HG03064 (cell line): Measurements from ENCODE around the gene TNFSF12.

ENCODE experiments used
- ATAC-seq: cut with Tn5 transposase; IDR thresholded peaks from one replicate; pipeline ENCODE4 v1.9.1; 2021; ENCODE audit warnings: low read depth; ENCODE audit not compliant: unreplicated experiment

TNFSF12 gene

GRCh38 chr17:7562208-7562605 lies 13.3 kb downstream of the TNFSF12 start:
- ATAC-seq: no peak

DNA sequence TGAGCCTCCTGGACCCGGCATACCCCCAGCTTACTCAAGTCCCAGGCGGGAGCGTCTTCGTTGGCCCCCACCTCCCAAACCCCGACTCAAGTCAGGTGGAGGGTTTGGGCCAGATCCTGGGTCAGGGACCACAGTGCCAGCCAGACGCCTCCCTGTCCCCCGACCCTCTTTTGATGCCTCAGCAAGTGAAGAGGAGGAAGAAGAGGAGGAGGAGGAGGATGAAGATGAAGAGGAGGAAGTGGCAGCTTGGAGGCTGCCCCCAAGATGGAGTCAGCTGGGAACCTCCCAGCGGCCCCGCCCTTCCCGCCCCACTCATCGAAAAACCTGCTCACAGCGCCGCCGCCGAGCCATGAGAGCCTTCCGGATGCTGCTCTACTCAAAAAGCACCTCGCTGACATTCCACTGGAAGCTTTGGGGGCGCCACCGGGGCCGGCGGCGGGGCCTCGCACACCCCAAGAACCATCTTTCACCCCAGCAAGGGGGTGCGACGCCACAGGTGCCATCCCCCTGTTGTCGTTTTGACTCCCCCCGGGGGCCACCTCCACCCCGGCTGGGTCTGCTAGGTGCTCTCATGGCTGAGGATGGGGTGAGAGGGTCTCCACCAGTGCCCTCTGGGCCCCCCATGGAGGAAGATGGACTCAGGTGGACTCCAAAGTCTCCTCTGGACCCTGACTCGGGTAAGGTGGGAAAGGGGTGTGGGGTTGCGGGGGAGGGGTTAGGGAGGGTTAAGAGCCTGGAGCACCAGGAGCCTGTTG lies 14.4 kb downstream of the TNFSF12 start:
- no peak for ATAC-seq

DNA sequence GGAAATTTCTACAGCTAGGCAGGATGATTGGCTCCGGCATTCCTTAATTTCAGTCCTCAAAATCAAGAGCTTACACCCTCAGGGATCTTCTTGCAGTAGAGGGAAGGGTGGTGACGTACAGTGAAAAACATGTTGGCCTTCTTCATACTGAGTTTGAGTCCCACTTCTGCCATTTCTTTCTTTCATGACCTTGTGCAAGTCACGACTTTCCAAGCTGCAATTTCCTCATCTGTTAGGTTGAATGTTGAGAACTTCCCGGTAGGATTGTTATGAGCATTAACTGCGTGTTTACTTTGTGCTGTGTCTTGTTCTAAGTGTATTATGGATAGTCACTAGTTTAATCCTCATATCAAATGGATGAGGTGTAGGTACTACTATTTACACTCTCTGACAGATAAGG lies 20.7 kb downstream of the TNFSF12 start:
- no peak for ATAC-seq

DNA sequence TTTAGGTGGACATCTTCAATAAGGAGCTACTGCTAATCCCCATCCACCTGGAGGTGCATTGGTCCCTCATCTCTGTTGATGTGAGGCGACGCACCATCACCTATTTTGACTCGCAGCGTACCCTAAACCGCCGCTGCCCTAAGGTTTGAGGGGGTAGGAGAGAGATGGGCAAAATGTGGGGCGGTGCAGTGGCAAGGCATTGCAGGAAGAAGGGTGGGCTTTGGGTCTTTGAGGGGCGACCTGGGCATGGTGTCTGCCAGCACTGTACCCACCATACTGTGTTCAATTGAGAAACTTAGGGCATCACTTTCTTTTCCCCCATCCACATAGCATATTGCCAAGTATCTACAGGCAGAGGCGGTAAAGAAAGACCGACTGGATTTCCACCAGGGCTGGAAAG lies 21.5 kb downstream of the TNFSF12 start:
- no peak for ATAC-seq

GRCh38 chr17:7572338-7572587 lies 23.4 kb downstream of the TNFSF12 start:
- peak; percentile 76 for ATAC-seq

DNA sequence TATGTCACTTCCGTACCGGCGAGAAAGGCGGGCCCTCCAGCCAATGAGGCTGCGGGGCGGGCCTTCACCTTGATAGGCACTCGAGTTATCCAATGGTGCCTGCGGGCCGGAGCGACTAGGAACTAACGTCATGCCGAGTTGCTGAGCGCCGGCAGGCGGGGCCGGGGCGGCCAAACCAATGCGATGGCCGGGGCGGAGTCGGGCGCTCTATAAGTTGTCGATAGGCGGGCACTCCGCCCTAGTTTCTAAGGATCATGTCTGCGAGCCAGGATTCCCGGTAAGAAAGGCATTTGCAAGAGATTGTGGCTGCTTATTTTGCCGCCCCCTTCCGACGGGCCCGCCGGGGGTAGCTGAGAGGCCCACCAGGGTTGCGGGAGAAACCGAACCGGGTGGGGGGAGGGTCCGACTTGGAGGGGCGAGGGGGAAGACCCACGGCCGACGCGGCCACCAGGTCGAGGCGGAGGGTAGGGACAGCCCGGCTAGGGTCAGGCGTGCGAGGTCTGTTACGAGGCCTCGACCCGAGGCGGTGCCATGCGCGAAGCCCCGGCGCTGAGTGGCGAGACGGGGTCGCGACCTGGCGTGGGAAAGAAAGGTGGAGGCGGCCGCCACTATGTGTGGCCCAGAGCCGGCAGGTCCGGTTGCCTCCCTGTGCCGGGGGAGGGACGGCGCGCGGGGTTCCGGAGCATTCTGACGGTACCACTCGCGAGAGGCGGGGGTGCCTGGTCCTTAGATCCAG lies 23.9 kb downstream of the TNFSF12 start:
- no peak for ATAC-seq

DNA sequence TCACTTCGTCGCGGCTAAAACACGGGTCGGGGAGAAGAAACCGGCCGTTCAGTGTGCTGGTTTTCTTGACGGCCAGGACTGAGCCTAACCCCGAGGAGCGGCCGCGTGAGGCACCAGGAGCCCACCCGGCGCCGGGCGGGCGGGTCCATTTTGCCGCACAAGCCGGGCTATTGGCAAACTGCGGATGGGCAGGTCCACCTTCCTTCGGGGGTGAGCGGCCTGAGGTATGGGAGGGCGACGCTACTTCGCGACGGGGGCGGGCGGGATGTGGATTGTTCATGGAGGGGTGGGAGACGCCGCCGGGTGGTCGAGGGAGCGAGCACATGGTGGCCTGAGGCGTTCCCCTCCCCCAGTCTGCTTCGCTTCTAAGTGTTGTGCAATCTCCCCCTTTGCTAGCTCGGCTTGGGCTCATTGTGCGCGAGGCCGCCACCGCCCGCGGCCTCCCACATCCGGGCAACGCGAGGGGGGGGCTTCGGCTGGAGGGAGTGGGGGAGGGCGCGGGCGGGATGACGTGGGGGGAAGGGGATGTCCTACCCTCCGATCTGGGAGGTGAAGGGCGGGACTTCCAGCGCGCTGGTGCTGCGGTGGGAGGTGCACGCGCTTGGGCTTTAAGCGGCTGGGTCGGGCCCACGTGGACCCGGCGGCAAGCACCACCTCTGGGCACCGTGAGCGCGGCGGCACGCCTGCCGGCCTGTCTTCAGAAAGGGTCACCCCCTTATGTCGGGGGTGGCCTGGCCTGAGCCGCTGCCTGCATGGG lies 24.6 kb downstream of the TNFSF12 start:
- ATAC-seq: no peak

DNA sequence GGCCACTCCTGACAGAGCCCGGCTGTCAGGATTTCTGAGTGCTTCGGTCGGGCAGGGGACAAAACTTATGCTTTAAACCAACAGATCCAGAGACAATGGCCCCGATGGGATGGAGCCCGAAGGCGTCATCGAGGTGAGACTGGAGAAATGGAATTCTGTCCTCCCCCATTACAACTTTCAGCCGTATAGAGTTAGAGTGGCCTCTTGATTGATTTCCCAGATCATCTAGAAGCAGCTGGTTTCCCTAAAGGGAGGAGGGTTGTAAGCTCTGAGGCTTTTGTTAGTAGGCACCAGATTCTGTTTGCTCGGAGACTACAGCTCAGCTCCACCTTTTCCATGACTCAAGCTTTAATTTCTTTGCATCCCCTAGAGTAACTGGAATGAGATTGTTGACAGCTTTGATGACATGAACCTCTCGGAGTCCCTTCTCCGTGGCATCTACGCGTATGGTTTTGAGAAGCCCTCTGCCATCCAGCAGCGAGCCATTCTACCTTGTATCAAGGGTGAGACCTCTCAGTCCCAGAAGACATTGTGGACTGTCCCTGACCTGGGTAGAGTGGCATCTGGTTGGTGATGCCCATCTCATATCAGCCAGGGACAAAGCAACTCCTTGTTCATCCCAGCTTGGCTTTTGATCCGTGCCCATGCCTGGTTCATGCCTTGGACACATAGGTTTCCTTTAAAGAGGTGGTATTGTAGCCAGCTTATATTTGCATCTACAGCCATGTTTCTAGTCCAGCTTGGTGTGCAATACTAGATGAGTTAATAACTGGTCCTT lies 25.5 kb downstream of the TNFSF12 start:
- no peak for ATAC-seq

DNA sequence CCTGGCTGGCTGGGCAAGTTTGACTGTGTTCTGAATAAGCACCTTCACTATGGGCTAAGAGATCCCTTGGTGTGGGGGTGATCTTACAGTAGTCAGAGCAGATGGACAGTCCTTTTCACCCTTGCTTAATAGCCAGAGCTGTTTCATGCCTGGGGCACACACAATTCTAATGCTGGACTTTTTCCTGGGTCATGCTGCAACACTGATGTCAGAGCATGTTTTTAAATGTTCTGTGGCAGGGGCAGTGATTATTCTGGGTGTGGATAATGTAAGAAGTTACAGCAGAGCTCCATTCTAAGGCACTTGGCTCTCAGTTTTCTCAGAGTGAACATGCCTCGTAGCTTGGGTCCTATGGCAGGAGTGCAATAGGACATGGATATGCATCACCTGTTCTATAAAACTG lies 26.6 kb downstream of the TNFSF12 start:
- no peak for ATAC-seq

GRCh38 chr17:7575959-7576358 lies 27.1 kb downstream of the TNFSF12 start:
- no peak for ATAC-seq

DNA sequence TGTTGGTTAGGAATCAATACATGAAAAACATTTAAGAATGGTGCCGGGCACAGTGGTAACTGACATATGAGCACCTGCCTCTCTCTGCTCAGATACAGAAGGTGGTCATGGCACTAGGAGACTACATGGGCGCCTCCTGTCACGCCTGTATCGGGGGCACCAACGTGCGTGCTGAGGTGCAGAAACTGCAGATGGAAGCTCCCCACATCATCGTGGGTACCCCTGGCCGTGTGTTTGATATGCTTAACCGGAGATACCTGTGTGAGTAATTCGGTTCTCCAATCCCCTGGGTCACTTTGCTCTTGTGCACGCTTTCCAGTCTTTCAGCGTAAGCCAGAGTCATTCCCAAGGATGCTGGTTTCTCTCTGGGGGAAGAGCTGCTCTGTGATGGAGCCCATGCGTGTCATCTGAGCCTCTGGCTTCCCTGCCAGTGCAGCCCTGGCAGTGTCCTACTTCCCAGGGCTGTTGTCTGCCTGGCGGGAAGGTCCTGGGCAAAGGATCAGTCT lies 27.6 kb downstream of the TNFSF12 start:
- no peak for ATAC-seq

- ATAC-seq: no peak
These were observed 28.7 kb downstream of the TNFSF12 start for GRCh38 chr17:7577327-7578199.

DNA sequence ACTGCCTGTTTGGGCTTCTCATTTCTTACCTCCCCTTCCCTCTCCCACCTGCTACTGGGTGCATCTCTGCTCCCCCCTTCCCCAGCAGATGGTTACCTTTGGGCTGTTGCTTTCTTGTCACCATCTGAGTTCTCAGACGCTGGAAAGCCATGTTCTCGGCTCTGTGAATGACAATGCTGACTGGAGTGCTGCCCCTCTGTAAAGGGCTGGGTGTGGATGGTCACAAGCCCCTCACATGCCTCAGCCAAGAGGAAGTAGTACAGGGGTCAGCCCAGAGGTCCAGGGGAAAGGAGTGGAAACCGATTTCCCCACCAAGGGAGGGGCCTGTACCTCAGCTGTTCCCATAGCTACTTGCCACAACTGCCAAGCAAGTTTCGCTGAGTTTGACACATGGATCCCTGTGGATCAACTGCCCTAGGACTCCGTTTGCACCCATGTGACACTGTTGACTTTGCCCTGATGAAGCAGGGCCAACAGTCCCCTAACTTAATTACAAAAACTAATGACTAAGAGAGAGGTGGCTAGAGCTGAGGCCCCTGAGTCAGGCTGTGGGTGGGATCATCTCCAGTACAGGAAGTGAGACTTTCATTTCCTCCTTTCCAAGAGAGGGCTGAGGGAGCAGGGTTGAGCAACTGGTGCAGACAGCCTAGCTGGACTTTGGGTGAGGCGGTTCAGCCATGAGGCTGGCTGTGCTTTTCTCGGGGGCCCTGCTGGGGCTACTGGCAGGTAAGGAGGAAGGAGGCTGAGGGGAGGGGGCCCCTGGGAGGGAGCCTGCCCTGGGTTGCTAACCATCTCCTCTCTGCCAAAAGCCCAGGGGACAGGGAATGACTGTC lies 30.4 kb downstream of the TNFSF12 start, which contains the start of gene CD68:
Gene CD68 (plus strand): TSS at position 638 of the 833 bp plus-strand sequence. CDS start 40 bp downstream, at position 678.
- ATAC-seq: no peak

- ATAC-seq: no peak
These were observed 31.2 kb downstream of the TNFSF12 start for GRCh38 chr17:7579834-7580603.

DNA sequence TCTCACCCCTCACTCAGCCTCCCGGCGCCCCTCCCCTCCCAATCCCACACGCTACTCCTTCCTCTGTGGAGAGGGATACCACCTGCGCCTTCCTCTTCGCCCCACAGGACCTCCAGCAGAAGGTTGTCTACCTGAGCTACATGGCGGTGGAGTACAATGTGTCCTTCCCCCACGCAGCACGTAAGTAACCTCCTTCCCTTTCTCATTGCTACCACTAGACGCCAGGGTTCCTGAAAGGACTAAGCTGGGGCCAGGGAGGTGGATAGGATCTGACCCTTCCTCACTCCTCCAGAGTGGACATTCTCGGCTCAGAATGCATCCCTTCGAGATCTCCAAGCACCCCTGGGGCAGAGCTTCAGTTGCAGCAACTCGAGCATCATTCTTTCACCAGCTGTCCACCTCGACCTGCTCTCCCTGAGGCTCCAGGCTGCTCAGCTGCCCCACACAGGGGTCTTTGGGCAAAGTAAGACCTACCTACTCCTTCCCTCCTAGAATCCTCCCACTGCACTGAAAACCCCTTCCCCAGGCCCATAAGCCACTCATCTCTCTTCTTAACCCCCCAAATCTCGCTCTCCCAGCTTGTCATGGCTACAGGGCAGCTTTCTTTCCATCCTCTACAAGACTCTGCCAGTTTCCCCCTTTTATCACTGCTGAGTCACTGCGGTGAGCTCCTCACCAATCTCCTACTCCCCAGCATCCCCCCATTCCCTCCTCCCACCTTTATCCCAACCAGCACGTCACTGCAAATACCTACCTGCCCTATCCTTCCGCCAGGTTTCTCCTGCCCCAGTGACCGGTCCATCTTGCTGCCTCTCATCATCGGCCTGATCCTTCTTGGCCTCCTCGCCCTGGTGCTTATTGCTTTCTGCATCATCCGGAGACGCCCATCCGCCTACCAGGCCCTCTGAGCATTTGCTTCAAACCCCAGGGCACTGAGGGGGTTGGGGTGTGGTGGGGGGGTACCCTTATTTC lies 32.0 kb downstream of the TNFSF12 start:
- no peak for ATAC-seq

GRCh38 chr17:7582396-7583252 lies 33.8 kb downstream of the TNFSF12 start:
- no peak for ATAC-seq
